ENCODE results near the gene JMY. TPM values are rescaled to one million over a fixed set of nuclear protein-coding genes. Genes with fewer than 3 reads are reported as not detected.

The JMY gene
- total RNA-seq, 2 experiments from 2014 or later = 73.3 to 73.5 TPM

DNA sequence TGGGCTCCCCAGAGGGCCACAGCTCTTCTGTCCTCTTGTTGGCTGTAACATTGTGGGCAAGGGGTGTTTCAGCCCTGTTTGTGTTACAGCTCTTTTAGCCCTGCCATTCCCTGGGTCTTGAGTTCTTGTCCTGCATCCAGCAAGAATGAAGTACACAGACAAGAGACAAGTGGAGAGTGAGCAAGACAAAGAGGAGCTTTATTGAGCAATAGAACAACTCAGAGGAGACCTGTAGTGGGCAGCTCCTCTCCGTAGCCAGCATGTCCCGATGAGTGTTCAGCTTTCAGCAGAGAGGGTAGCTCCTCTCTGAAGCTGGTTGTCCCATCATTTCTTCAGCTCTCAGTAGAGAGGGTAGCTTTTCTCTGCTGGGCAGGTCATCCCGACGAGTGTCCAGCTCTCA, 22.9 kb downstream of the JMY start:
- no peak overlapping the region for H3K4me3 Mint-ChIP-seq
- no peaks in the 10 kb centered on the region for H3K27me3 ChIP-seq (ENCODE audit: control insufficient read depth in 1 of 2, insufficient read depth in 2 of 2, low read length in 2 of 2)
- intact Hi-C loops (cut with DNase I, micrococcal nuclease) = no loop called here
- H3K4me1 ChIP-seq (ENCODE audit: insufficient read depth, low read length) = peaks cover 35% of the 10 kb centered on the region
- no peak overlapping the region for H3K27ac ChIP-seq (ENCODE audit: low read depth in 1 of 2, low read length in 2 of 2)
- H3K4me1 Mint-ChIP-seq (ENCODE audit: low read depth) = peaks cover 54% of the 10 kb centered on the region
- no peaks in the 10 kb centered on the region for H3K27me3 Mint-ChIP-seq
- H3K4me3 ChIP-seq (ENCODE audit: low read length) = no peak overlapping the region
- H3K9me3 Mint-ChIP-seq = no peaks in the 10 kb centered on the region
- peaks cover 7% of the 10 kb centered on the region for H3K36me3 ChIP-seq (ENCODE audit: insufficient read depth, low read length)
- H3K27ac Mint-ChIP-seq = no peak overlapping the region
- peaks cover 29% of the 10 kb centered on the region for H3K36me3 Mint-ChIP-seq (ENCODE audit: low read depth)
- peaks cover 0 to 11% of the 10 kb centered on the region in 2 experiments for H3K9me3 ChIP-seq (ENCODE audit: control insufficient read depth in 1 of 2, insufficient read depth in 1 of 2, low read length in 2 of 2)
- TF ChIP-seq, protein P1, sequence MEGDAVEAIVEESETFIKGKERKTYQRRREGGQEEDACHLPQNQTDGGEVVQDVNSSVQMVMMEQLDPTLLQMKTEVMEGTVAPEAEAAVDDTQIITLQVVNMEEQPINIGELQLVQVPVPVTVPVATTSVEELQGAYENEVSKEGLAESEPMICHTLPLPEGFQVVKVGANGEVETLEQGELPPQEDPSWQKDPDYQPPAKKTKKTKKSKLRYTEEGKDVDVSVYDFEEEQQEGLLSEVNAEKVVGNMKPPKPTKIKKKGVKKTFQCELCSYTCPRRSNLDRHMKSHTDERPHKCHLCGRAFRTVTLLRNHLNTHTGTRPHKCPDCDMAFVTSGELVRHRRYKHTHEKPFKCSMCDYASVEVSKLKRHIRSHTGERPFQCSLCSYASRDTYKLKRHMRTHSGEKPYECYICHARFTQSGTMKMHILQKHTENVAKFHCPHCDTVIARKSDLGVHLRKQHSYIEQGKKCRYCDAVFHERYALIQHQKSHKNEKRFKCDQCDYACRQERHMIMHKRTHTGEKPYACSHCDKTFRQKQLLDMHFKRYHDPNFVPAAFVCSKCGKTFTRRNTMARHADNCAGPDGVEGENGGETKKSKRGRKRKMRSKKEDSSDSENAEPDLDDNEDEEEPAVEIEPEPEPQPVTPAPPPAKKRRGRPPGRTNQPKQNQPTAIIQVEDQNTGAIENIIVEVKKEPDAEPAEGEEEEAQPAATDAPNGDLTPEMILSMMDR (IDR thresholded peaks at IDR 0.05) = no peak
- ATAC-seq (ENCODE audit: poor library complexity) (no peak), DNase-seq (no peak)
- CTCF ChIA-PET = no interaction called here
- POLR2A ChIA-PET = no interaction called here

DNA sequence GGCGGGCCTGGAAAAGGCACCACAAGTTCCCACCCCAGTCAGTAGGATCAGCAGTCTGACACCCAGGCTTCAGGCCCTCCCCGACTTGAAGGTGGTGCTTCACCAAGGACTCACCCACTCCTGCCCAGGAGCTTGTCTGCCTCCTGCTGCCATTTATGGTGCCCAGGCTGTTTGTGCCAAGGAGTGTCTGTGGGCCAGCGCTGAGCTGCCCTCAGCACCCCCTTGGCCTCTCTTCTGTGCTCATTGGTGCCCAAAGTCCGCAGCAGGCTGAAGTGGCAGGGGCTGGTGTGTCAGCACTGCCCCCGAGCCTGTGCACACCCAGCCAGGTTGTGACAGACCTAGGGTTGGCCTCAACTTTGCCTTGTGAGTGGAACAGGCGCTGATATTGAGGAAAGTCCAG, 23.5 kb downstream of the JMY start:
- Histone ChIP-seq H3K9me3 (ENCODE audit: control insufficient read depth in 1 of 2, insufficient read depth in 1 of 2, low read length in 2 of 2) (peaks cover 0 to 11% of the 10 kb centered on the region in 2 experiments), H3K36me3 (ENCODE audit: insufficient read depth, low read length) (peaks cover 7% of the 10 kb centered on the region), H3K27ac (ENCODE audit: low read depth in 1 of 2, low read length in 2 of 2) (no peak overlapping the region), H3K4me1 (ENCODE audit: insufficient read depth, low read length) (peaks cover 37% of the 10 kb centered on the region), H3K4me3 (ENCODE audit: low read length) (no peak overlapping the region), H3K27me3 (ENCODE audit: control insufficient read depth in 1 of 2, insufficient read depth in 2 of 2, low read length in 2 of 2) (no peaks in the 10 kb centered on the region)
- Mint-ChIP-seq H3K9me3 (no peaks in the 10 kb centered on the region), H3K27me3 (no peaks in the 10 kb centered on the region), H3K4me1 (ENCODE audit: low read depth) (peaks cover 50% of the 10 kb centered on the region), H3K36me3 (ENCODE audit: low read depth) (peaks cover 25% of the 10 kb centered on the region), H3K4me3 (no peak overlapping the region), H3K27ac (no peak overlapping the region)
- TF ChIP-seq, protein P1 (IDR thresholded peaks at IDR 0.05) = no peak
- POLR2A ChIA-PET = no interaction called here
- CTCF ChIA-PET = no interaction called here
- no peak for DNase-seq
- intact Hi-C loops (cut with DNase I, micrococcal nuclease) = no loop called here
- no peak for ATAC-seq (ENCODE audit: poor library complexity)

DNA sequence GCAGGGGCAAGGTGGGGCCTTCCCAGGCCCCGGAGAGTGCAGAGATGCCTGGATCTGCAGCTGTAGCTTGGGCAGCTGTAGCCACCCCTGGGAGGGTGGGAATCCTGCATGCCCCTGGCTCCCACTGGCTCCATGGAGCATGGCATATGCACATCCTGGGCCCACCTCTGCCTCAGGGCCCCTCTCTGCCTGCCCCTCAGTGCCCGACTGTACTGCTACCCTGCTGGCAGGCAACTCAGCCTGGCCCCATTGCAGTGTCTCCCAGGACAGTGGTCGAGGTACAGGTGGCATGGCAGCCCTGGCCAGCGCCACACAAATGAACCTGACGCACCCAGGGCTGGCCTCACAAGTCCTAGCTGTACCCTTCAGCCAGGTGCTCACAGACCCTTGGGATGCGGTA, 23.9 kb downstream of the JMY start:
- POLR2A ChIA-PET = no interaction called here
- Mint-ChIP-seq H3K36me3 (ENCODE audit: low read depth) (peaks cover 20% of the 10 kb centered on the region), H3K4me1 (ENCODE audit: low read depth) (peaks cover 45% of the 10 kb centered on the region), H3K27ac (no peak overlapping the region), H3K4me3 (no peak overlapping the region), H3K9me3 (no peaks in the 10 kb centered on the region), H3K27me3 (no peaks in the 10 kb centered on the region)
- DNase-seq (no peak), ATAC-seq (ENCODE audit: poor library complexity) (no peak)
- Histone ChIP-seq H3K4me3 (ENCODE audit: low read length) (no peak overlapping the region), H3K27me3 (ENCODE audit: control insufficient read depth in 1 of 2, insufficient read depth in 2 of 2, low read length in 2 of 2) (no peaks in the 10 kb centered on the region), H3K4me1 (ENCODE audit: insufficient read depth, low read length) (peaks cover 38% of the 10 kb centered on the region), H3K27ac (ENCODE audit: low read depth in 1 of 2, low read length in 2 of 2) (no peak overlapping the region), H3K36me3 (ENCODE audit: insufficient read depth, low read length) (peaks cover 7% of the 10 kb centered on the region), H3K9me3 (ENCODE audit: control insufficient read depth in 1 of 2, insufficient read depth in 1 of 2, low read length in 2 of 2) (peaks cover 0 to 11% of the 10 kb centered on the region in 2 experiments)
- intact Hi-C loops (cut with DNase I, micrococcal nuclease) = no loop called here
- CTCF ChIA-PET = no interaction called here
- TF ChIP-seq, protein P1 (IDR thresholded peaks at IDR 0.05) = no peak

Data from CD4-positive, alpha-beta T cell (primary cell).